Small intestine (tissue), 16 donors: ENCODE data around the gene CCDC137. TPM values are rescaled to one million over a fixed set of nuclear protein-coding genes. Genes with fewer than 3 reads are reported as not detected.
"Not testable (repeated sequence)": the region's sequence is repeated elsewhere in the genome, so short reads cannot be mapped to it uniquely, and the experiment has no call there.

Experiments
- DNase-seq, 2 donors: peaks; one replicate each; pipeline versions ENCODE4 v3.0.0 to v3.0.0-alpha.2; 2013
- FAIRE-seq: peaks from 2 replicates; lab custom pipeline; 2012; peaks lifted over from hg19 to GRCh38; lab: Jason Lieb, UNC
- H3K27ac ChIP-seq, 3 donors: one replicate each; pipeline ENCODE4 v1.5.1; 2013; ENCODE audit warnings: low read length in 2 of 3, mild to moderate bottlenecking in 2 of 3, control low read depth in 1 of 3, inconsistent platforms in 1 of 3, low read depth in 1 of 3, moderate library complexity in 1 of 3
- H3K27me3 ChIP-seq, 3 donors: one replicate each; pipeline ENCODE4 v1.6.1; 2013; ENCODE audit warnings: low read length in 3 of 3, inconsistent platforms in 1 of 3; ENCODE audit not compliant: control insufficient read depth in 3 of 3, insufficient read depth in 3 of 3
- H3K36me3 ChIP-seq, 3 donors: one replicate each; pipeline ENCODE4 v1.6.1; 2013; ENCODE audit warnings: low read length in 3 of 3, inconsistent platforms in 1 of 3, low read depth in 1 of 3, mild to moderate bottlenecking in 1 of 3, moderate library complexity in 1 of 3; ENCODE audit not compliant: control insufficient read depth in 3 of 3, insufficient read depth in 2 of 3
- H3K4me1 ChIP-seq, 3 donors: one replicate each; pipeline ENCODE4 v1.6.1; 2013; ENCODE audit warnings: low read length in 2 of 3, inconsistent platforms in 1 of 3, low read depth in 1 of 3, mild to moderate bottlenecking in 1 of 3, moderate library complexity in 1 of 3; ENCODE audit not compliant: control insufficient read depth in 3 of 3, insufficient read depth in 2 of 3
- H3K4me3 ChIP-seq, 3 donors: one replicate each; pipeline ENCODE4 v1.5.1; 2013; ENCODE audit warnings: low read length in 3 of 3, control low read depth in 1 of 3, inconsistent platforms in 1 of 3, low read depth in 1 of 3, mild to moderate bottlenecking in 1 of 3, moderate library complexity in 1 of 3
- H3K9me3 ChIP-seq, 2 donors: one replicate each; pipeline ENCODE4 v1.6.1; 2013; ENCODE audit warnings: low read depth in 1 of 2, low read length in 1 of 2; ENCODE audit not compliant: control insufficient read depth in 2 of 2, insufficient read depth in 1 of 2
- WGBS, 3 donors: extraction: QIAGEN DNeasy Blood & Tissue Kit; methylation state at CpG; one replicate each; pipeline ENCODE4 v1.1.7; 2013; 5-methylcytosine and 5-hydroxymethylcytosine counted together
- long read RNA-seq, 10 donors: transcript quantifications; one replicate each; lab custom pipeline, GENCODE V29; 2026
- polyA plus RNA-seq, 4 donors: library from polyadenylated mRNA; stranded (reverse) in 3 of 4; unstranded in 1 of 4; fragments of 200-250 nt in 3 of 4; fragments of 120-200 nt in 1 of 4; gene quantifications; one replicate each; pipeline versions ENCODE4 v1.2.1 to v1.2.3, GENCODE V29; 2013
- donor health status: healthy with polysubstance abuse.
- donor health status: control.
- donor health status: control.
- donor health status: Bipolar disorder and iron deficiency.
- donor health status: healthy.

CCDC137 gene
- polyA plus RNA-seq = 10 to 100 TPM; 18.1 to 89.2 (median 21.7) TPM
- long read RNA-seq, donor 1 = 0 reads
- long read RNA-seq, donor 2 = 0 reads
- long read RNA-seq, donor 3, partial matches to known transcripts = 0 of 4 reads
- long read RNA-seq, donor 3, other reads (novel, unspliced or antisense) = 0 of 4 reads
- long read RNA-seq, donor 4 = 0 reads
- long read RNA-seq, donor 5, partial matches to known transcripts = 0 of 5 reads
- long read RNA-seq, donor 5, other reads (novel, unspliced or antisense) = 5 of 5 reads
- long read RNA-seq, donor 6, partial matches to known transcripts = 0 of 2 reads
- long read RNA-seq, donor 6, other reads (novel, unspliced or antisense) = 0 of 2 reads
- long read RNA-seq, donor 7, partial matches to known transcripts = 5 of 8 reads
- long read RNA-seq, donor 7, other reads (novel, unspliced or antisense) = 0 of 8 reads
- long read RNA-seq, donor 8 = 0 reads
- long read RNA-seq, donor 9, partial matches to known transcripts = 0 of 1 reads
- long read RNA-seq, donor 9, other reads (novel, unspliced or antisense) = 0 of 1 reads
- long read RNA-seq, donor 10, partial matches to known transcripts = 0 of 1 reads
- long read RNA-seq, donor 10, other reads (novel, unspliced or antisense) = 0 of 1 reads

GRCh38 chr17:81666342-81667191 lies at the start of gene CCDC137, which contains the start of gene OXLD1:
Gene CCDC137, plus strand, starts transcription at chr17:81666737. Its CDS starts 30 bp downstream, at chr17:81666767.
Gene OXLD1, minus strand, starts transcription at chr17:81666605. Its CDS starts 28 bp downstream, at chr17:81666577.
- peak within 1 kb of the TSS; percentile 66 to 86 (median 67) for H3K27ac ChIP-seq
- peaks cover 3 to 52% (median 4%) of the 10 kb centered on the region in 3 donors for H3K36me3 ChIP-seq
- DNase-seq = peak; percentile 94 to 97
- peak within 1 kb of the TSS; percentile 89 to 90 (median 89) for H3K4me3 ChIP-seq
- FAIRE-seq = no peak
- peaks cover 4 to 10% (median 5%) of the 10 kb centered on the region in 3 donors for H3K4me1 ChIP-seq
- H3K9me3 ChIP-seq = no peaks in the 10 kb centered on the region
- no peaks in the 10 kb centered on the region for H3K27me3 ChIP-seq
- 0 to 1% (median 0%) methylated on average over 48 to 96 of the region's 96 CpGs for WGBS, 3 donors

- H3K36me3 ChIP-seq = peaks cover 13 to 75% (median 21%) of the 10 kb centered on the region in 3 donors
- no peak for DNase-seq
- no peak for FAIRE-seq
These were observed 49.7 kb upstream of the CCDC137 start for GRCh38 chr17:81616877-81617276.

GRCh38 chr17:81618307-81618706 lies 48.2 kb upstream of the CCDC137 start:
- H3K9me3 ChIP-seq, FAIRE-seq, H3K4me1 ChIP-seq, H3K4me3 ChIP-seq, H3K27me3 ChIP-seq, DNase-seq, H3K27ac ChIP-seq: not testable (repeated sequence)
- H3K36me3 ChIP-seq = peaks cover 15 to 72% (median 15%) of the 10 kb centered on the region in 3 donors
- 96 to 97% (median 96%) methylated on average over 4 to 33 of the region's 36 CpGs for WGBS, 3 donors

More at GRCh38 chr17:81616877-81617276, 49.7 kb upstream of the CCDC137 start:
- Histone ChIP-seq H3K27ac (no peak overlapping the region), H3K9me3 (peaks cover 0 to 8% of the 10 kb centered on the region in 2 donors), H3K27me3 (no peaks in the 10 kb centered on the region), H3K4me1 (no peaks in the 10 kb centered on the region), H3K4me3 (no peak overlapping the region)
- WGBS, 3 donors = 49 to 70% (median 68%) methylated on average over 6 to 7 of the region's 7 CpGs

- H3K36me3 ChIP-seq = peaks cover 22 to 71% (median 24%) of the 10 kb centered on the region in 3 donors
These were observed 44.9 kb upstream of the CCDC137 start for GRCh38 chr17:81621494-81622130.

GRCh38 chr17:81630274-81630673 lies 36.3 kb upstream of the CCDC137 start:
- no peak for FAIRE-seq
- H3K27ac ChIP-seq = no peak overlapping the region
- H3K36me3 ChIP-seq = peaks cover 7 to 56% (median 13%) of the 10 kb centered on the region in 3 donors
- H3K9me3 ChIP-seq = peaks cover 0 to 9% of the 10 kb centered on the region in 2 donors
- 87 to 92% (median 89%) methylated on average over 8 of the region's 8 CpGs for WGBS, 3 donors
- peaks cover 0 to 5% (median under 1%) of the 10 kb centered on the region in 3 donors for H3K4me1 ChIP-seq
- no peaks in the 10 kb centered on the region for H3K27me3 ChIP-seq
- H3K4me3 ChIP-seq = no peak overlapping the region
- DNase-seq = no peak

More at GRCh38 chr17:81621494-81622130, 44.9 kb upstream of the CCDC137 start:
- 64 to 83% (median 68%) methylated on average over 11 of the region's 11 CpGs for WGBS, 3 donors
- no peak for DNase-seq
- Histone ChIP-seq H3K4me3 (no peak overlapping the region), H3K27ac (no peak overlapping the region), H3K9me3 (peaks cover 0 to 18% of the 10 kb centered on the region in 2 donors), H3K27me3 (no peaks in the 10 kb centered on the region), H3K4me1 (no peaks in the 10 kb centered on the region)
- FAIRE-seq = no peak

GRCh38 chr17:81631482-81631881 lies 35.1 kb upstream of the CCDC137 start:
- no peaks in the 10 kb centered on the region for H3K9me3 ChIP-seq

GRCh38 chr17:81635431-81635830 lies 31.1 kb upstream of the CCDC137 start:
- H3K4me1 ChIP-seq = peaks cover 0 to 15% (median 3%) of the 10 kb centered on the region in 3 donors
- FAIRE-seq (no peak), DNase-seq (peak in 1 of 2 donors; percentile 38)
- peak overlapping the region in 1 of 3 donors; percentile 69 for H3K4me3 ChIP-seq
- H3K9me3 ChIP-seq = no peaks in the 10 kb centered on the region
- WGBS, 3 donors = 50 to 81% (median 60%) methylated on average over 5 of the region's 5 CpGs
- H3K27me3 ChIP-seq = no peaks in the 10 kb centered on the region
- peaks cover 0 to 11% (median 0%) of the 10 kb centered on the region in 3 donors for H3K36me3 ChIP-seq
- H3K27ac ChIP-seq = no peak overlapping the region

More at GRCh38 chr17:81631482-81631881, 35.1 kb upstream of the CCDC137 start:
- FAIRE-seq = no peak
- H3K4me3 ChIP-seq = no peak overlapping the region
- H3K4me1 ChIP-seq = peaks cover 0 to 15% (median 3%) of the 10 kb centered on the region in 3 donors
- 76 to 85% (median 78%) methylated on average over 7 of the region's 7 CpGs for WGBS, 3 donors
- H3K27ac ChIP-seq = no peak overlapping the region
- peaks cover 5 to 43% (median 11%) of the 10 kb centered on the region in 3 donors for H3K36me3 ChIP-seq
- no peaks in the 10 kb centered on the region for H3K27me3 ChIP-seq
- no peak for DNase-seq
